ENCODE measurements around the gene RCN2.

DNA sequence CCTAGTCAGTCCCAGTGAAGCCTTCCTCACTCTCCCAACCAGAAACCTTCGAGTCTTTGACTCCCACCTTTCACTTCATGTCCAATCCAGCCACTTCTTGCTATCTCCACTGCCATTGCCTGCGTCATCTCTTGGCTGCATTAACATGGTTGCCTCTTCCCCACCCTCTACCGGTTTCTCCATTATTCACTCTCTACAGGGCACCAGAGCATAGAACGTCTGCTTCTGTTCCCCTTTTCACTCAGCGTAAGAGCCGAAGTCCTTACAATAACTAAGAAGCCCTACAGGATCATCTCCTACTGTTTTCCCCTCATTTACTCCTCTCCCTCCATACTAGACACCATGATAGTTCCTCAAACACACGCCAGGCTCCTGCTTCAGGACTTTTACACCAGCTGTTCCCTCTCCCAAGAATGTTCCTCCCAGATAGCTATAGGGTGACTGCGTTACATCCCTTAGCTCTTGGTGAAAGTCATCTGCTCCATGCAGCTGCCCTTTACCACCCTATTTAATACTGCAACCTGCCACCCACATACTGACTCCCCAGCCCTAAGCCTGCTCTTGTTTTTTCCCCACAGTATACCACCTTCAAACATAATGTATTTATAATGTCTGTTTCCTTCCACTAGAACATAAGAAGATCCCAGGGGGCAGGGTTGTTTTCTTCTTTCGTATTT is 30.9 kb downstream of the RCN2 start:
- TF ChIP-seq, protein P1, sequence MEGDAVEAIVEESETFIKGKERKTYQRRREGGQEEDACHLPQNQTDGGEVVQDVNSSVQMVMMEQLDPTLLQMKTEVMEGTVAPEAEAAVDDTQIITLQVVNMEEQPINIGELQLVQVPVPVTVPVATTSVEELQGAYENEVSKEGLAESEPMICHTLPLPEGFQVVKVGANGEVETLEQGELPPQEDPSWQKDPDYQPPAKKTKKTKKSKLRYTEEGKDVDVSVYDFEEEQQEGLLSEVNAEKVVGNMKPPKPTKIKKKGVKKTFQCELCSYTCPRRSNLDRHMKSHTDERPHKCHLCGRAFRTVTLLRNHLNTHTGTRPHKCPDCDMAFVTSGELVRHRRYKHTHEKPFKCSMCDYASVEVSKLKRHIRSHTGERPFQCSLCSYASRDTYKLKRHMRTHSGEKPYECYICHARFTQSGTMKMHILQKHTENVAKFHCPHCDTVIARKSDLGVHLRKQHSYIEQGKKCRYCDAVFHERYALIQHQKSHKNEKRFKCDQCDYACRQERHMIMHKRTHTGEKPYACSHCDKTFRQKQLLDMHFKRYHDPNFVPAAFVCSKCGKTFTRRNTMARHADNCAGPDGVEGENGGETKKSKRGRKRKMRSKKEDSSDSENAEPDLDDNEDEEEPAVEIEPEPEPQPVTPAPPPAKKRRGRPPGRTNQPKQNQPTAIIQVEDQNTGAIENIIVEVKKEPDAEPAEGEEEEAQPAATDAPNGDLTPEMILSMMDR (IDR thresholded peaks at IDR 0.05; ENCODE audit: poor library complexity) = no peak
- TF ChIP-seq EZH2 (IDR thresholded peaks at IDR 0.05; ENCODE audit: borderline replicate concordance) (no peak), EZH2phosphoT487 (IDR thresholded peaks at IDR 0.05; ENCODE audit: low read depth, severe bottlenecking, unreplicated experiment) (no peak)
